ENCODE data around the gene KRT74.

The KRT74 gene

DNA sequence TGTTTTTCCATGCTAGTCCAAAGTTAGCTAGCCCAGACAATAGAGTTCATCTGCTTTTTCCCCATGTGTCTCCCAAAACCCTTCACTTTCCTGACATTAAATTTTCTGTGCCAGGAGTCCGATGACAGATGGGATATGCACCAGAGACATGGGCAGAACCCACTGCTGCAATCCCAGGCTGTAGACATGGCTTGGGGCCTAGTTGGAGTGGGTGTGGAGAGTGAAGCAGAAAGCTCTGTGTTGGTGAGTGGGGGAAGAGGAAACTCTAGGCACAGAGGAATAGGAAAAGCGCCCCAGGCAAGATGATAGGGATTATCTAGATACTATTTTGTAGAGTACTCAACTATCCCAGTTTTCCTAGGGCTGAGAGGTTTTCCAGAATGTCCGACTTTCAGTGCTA lies 4.8 kb upstream of the KRT74 start:
- Mint-ChIP-seq H3K27me3 (peaks cover 45% of the 10 kb centered on the region), H3K4me3 (no peak overlapping the region), H3K4me1 (peaks cover 12% of the 10 kb centered on the region), H3K36me3 (no peaks in the 10 kb centered on the region), H3K27ac (no peak overlapping the region), H3K9me3 (no peaks in the 10 kb centered on the region)
- no peak for DNase-seq
- CTCF ChIA-PET = interaction anchor here (10.5 to 14.2 kb wide), 2 partner anchors 291 to 300 kb away, joined by 162 to 244 read pairs; no protein-coding TSS in a partner anchor

DNA sequence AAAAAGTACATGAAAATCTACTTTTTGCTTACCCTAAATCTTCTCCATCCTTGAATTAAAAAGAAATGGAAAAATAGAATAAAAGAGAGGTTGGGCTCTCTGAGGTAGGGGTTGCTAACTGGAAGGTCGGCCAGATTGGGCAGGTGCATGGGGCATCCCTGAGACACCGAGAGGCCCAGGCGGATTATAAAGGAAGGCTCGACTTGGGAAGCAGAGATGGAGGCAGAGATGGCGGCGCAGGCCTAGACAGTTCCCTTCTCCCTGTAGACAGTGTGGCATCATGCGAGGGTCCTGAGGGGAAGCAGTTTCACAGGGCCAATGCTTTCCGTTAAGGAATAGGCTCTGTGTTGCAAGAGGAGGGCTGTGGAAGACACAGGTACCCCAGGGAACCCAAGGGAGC lies 3.7 kb upstream of the KRT74 start:
- peaks cover 7% of the 10 kb centered on the region for H3K4me1 Mint-ChIP-seq
- no peaks in the 10 kb centered on the region for H3K36me3 Mint-ChIP-seq
- no peaks in the 10 kb centered on the region for H3K9me3 Mint-ChIP-seq
- no peak overlapping the region for H3K4me3 Mint-ChIP-seq
- H3K27ac Mint-ChIP-seq = no peak overlapping the region
- CTCF ChIA-PET = interaction anchor here (14.2 kb wide), 1 partner anchor 292 kb away, joined by 244 read pairs; no protein-coding TSS in a partner anchor
- peaks cover 45% of the 10 kb centered on the region for H3K27me3 Mint-ChIP-seq
- DNase-seq = no peak

DNA sequence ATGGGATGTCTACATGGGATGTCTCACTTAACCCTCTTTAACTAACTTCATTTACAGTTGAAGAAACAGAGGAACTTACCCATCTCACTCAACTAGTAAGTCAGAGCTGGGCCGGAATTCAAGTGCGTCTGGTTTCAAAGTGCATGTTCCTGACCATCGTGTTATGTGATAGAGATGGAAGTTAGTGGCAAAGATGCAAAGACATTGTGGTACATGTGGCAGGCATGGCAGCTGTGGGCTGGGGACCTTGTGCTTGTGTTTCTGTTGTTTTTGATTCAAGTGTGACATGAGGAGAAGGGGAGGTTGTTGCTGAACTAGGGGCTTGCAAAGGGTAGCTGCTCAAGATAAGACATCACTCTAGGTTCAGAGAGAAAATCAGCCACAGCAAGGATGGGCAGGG lies 2.3 kb upstream of the KRT74 start:
- H3K9me3 Mint-ChIP-seq = no peaks in the 10 kb centered on the region
- CTCF ChIA-PET = interaction anchor here (1.0 to 14.2 kb wide), 2 partner anchors 293 to 304 kb away, joined by 5 to 244 read pairs; no protein-coding TSS in a partner anchor
- no peak overlapping the region for H3K4me3 Mint-ChIP-seq
- peaks cover 7% of the 10 kb centered on the region for H3K4me1 Mint-ChIP-seq
- H3K27ac Mint-ChIP-seq = no peak overlapping the region
- no peaks in the 10 kb centered on the region for H3K36me3 Mint-ChIP-seq
- H3K27me3 Mint-ChIP-seq = peaks cover 35% of the 10 kb centered on the region
- no peak for DNase-seq

DNA sequence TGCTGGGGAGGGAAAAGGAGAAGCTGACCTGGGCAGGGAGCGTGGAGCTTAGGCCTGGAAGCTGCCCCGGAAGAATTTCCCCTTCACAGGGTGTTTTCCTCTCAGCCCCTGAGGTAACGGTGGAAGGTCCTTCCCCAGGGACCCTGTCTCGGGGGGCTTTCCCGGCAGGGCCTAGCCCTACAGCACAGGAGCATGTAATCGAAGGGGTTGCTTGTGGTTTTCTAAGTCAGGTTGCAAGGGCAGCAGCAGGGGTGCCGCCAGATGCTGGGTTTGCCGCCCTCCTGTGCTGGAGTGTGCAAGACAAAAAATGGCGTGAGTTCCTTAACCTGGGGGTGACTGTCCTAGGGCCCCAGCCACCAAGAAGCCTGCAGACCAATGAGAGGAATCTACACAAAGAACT lies 1.6 kb upstream of the KRT74 start:
- H3K9me3 Mint-ChIP-seq = no peaks in the 10 kb centered on the region
- DNase-seq = no peak
- CTCF ChIA-PET = interaction anchor here (1.0 to 2.1 kb wide), 2 partner anchors 10 to 305 kb away, joined by 3 to 9 read pairs; no protein-coding TSS in a partner anchor
- H3K36me3 Mint-ChIP-seq = no peaks in the 10 kb centered on the region
- H3K27ac Mint-ChIP-seq = no peak overlapping the region
- no peak overlapping the region for H3K4me3 Mint-ChIP-seq
- peaks cover 2% of the 10 kb centered on the region for H3K4me1 Mint-ChIP-seq
- peaks cover 31% of the 10 kb centered on the region for H3K27me3 Mint-ChIP-seq

DNA sequence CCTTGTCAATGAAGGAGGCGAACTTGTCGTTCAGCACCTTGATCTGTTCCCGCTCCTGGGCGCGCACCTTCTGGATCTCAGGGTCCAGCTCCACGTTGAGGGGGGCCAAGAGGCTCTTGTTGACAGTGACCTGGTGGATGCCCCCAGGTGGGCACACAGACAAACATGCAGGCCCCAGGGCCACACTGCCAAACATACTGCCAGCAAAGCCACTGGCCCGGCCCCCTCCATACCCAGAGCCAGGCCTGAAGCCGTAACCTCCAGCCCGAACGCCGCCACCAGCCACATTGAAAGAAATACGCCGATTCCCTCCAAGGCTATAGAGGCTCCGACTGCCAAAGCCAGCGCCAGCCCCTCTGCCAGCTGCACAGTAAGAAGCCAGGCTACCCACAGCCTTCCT lies 337 bp downstream of the KRT74 start:
- DNase-seq = no peak
- Mint-ChIP-seq H3K27ac (no peak overlapping the region), H3K36me3 (no peaks in the 10 kb centered on the region), H3K4me3 (no peak overlapping the region), H3K27me3 (peaks cover 17% of the 10 kb centered on the region), H3K4me1 (no peaks in the 10 kb centered on the region), H3K9me3 (no peaks in the 10 kb centered on the region)
- CTCF ChIA-PET = interaction anchor here (1.3 to 2.4 kb wide), 6 partner anchors 9 to 312 kb away, joined by 3 to 9 read pairs (median 6); no protein-coding TSS in a partner anchor

GRCh38 chr12:52570511-52570910 lies 3.1 kb downstream of the KRT74 start:
- no peak for DNase-seq
- H3K9me3 Mint-ChIP-seq = no peaks in the 10 kb centered on the region
- H3K36me3 Mint-ChIP-seq = no peaks in the 10 kb centered on the region
- no peak overlapping the region for H3K4me3 Mint-ChIP-seq
- peaks cover 28% of the 10 kb centered on the region for H3K27me3 Mint-ChIP-seq
- CTCF ChIA-PET = interaction anchor here (0.9 kb wide), 1 partner anchor 15 kb away, joined by 3 read pairs; no protein-coding TSS in a partner anchor
- H3K4me1 Mint-ChIP-seq = no peaks in the 10 kb centered on the region
- no peak overlapping the region for H3K27ac Mint-ChIP-seq

- Mint-ChIP-seq H3K4me3 (no peak overlapping the region), H3K27me3 (peaks cover 41% of the 10 kb centered on the region), H3K36me3 (no peaks in the 10 kb centered on the region), H3K9me3 (no peaks in the 10 kb centered on the region), H3K4me1 (no peaks in the 10 kb centered on the region), H3K27ac (no peak overlapping the region)
- CTCF ChIA-PET = interaction anchor here (0.8 kb wide), 1 partner anchor 101 kb away, joined by 3 read pairs; no protein-coding TSS in a partner anchor
- DNase-seq = no peak
Measured at GRCh38 chr12:52568111-52568510, 5.5 kb downstream of the KRT74 start.

DNA sequence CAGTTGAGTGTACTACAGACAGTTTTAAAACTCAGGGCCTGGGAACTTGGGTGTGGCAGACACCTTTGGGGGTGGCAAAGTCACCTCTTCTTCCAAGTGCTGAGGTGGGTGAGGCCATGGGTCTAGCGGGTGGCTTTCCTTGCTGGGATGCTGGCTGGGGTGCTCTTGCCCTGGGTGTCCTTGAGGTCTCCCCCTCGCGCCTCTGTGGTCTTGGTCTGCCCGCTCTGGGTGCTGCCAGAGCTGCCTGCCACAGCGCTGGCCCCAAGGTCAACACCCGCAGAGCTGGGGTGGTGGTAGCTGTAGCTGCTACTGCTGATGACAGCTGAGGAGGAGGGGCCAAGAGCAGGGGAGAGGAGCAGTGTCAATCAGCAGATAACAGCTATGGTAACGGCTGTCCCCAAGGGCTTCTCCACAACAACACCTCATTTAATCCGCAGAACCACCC lies 6.8 kb downstream of the KRT74 start:
- Mint-ChIP-seq H3K36me3 (no peaks in the 10 kb centered on the region), H3K4me3 (no peak overlapping the region), H3K9me3 (no peaks in the 10 kb centered on the region), H3K4me1 (no peaks in the 10 kb centered on the region), H3K27ac (no peak overlapping the region), H3K27me3 (peaks cover 54% of the 10 kb centered on the region)
- DNase-seq = no peak
- CTCF ChIA-PET = interaction anchor here (0.6 to 1.3 kb wide), 2 partner anchors 15 to 310 kb away, joined by 3 to 4 read pairs; no protein-coding TSS in a partner anchor

- no peak for DNase-seq
- CTCF ChIA-PET = interaction anchor here (2.3 kb wide), 1 partner anchor 191 kb away, joined by 5 read pairs; no protein-coding TSS in a partner anchor
- Mint-ChIP-seq H3K36me3 (no peaks in the 10 kb centered on the region), H3K27me3 (peaks cover 69% of the 10 kb centered on the region), H3K9me3 (no peaks in the 10 kb centered on the region), H3K27ac (no peak overlapping the region), H3K4me1 (no peaks in the 10 kb centered on the region), H3K4me3 (no peak overlapping the region)
Measured at GRCh38 chr12:52564582-52564981, 9.1 kb downstream of the KRT74 start.

DNA sequence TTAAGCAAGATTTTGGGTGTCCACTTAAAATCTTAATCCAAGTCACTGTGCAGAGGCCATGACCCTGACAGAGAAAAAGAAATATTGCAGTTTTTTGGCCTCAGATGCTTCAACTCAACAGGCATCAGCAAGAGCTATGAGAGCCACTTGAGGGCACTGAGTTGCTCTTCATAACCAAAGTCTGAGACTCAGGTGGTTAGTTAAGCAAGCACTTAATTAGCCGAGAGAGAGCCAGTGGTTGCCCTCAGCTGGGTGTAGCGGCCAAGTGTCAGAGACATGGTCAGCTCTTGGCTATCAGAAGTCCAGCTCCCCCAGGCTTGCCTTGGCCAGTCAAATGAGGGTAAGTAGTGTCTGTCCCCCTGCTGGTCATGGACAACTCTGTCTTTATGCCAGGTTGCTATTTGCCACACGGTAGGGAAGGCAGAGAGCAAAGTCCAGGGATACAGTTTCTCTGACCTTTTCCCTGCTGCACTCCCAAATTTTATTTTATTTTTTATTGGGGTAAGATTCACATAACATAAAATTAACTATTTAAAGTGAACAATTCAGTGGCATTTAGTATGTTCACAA lies 11.7 kb downstream of the KRT74 start:
- no peak overlapping the region for H3K4me3 Mint-ChIP-seq
- H3K27me3 Mint-ChIP-seq = peaks cover 68% of the 10 kb centered on the region
- DNase-seq = no peak
- peaks cover 3% of the 10 kb centered on the region for H3K4me1 Mint-ChIP-seq
- CTCF ChIA-PET = interaction anchor here (0.9 to 1.7 kb wide), 3 partner anchors 23 to 318 kb away, joined by 3 to 4 read pairs (median 4); no protein-coding TSS in a partner anchor
- no peaks in the 10 kb centered on the region for H3K9me3 Mint-ChIP-seq
- no peaks in the 10 kb centered on the region for H3K36me3 Mint-ChIP-seq
- no peak overlapping the region for H3K27ac Mint-ChIP-seq

DNA sequence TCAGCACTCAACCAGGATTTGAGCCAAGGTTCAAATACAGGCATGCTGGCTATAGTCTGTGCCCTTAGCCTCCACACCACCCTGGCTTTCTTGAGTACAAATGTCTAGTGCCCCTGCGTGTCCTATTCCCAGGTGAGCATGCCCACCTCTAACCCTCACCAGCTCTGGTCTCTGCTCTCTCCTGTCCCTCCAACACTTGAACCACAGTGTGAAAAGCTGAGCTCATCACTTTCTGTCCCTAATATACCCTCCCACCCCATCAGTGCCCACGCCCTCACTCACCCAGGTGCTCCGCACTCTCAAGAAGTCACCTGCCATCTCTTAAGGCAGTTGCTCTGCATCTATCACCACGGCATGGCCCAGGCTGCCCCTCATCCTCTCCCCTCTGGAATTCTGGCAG lies 13.7 kb downstream of the KRT74 start:
- CTCF ChIA-PET = interaction anchor here (1.1 kb wide), 1 partner anchor 320 kb away, joined by 4 read pairs; no protein-coding TSS in a partner anchor
- H3K36me3 Mint-ChIP-seq = no peaks in the 10 kb centered on the region
- H3K4me3 Mint-ChIP-seq = no peak overlapping the region
- peaks cover 61% of the 10 kb centered on the region for H3K27me3 Mint-ChIP-seq
- DNase-seq = no peak
- peaks cover 3% of the 10 kb centered on the region for H3K4me1 Mint-ChIP-seq
- peak overlapping the region; percentile 25 for H3K27ac Mint-ChIP-seq
- no peaks in the 10 kb centered on the region for H3K9me3 Mint-ChIP-seq

DNA sequence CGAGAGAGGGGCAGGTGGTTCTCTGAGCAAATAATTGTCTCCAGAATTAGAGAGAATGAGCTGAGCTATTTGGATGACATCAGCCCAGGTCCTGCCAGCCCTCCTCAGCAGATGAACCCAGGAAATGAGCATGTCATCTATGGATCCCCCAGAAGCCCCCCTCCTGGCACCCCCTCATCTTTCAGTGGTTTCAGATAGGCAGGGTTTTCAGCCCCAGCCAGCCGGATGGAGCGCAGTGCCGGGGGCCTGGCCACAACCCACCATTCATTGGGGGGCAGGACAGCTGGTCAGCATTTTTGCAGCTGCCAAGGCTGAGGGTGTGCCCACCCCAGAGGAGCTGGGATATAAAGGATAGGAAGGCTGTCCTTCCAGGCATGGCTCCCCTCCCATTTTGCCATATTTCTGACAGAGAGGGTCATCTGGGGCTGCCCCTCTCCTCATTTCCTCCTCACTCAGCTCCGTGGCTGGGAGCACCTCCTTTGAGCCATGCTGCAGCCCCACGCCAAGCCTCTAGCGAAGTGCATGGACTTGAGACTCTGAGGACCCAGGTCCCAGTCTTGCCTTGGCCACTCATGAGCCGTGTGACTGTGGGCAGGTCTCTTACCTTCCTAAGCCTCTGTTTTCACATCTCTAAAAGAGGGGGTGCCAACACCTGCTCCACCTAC lies 14.7 kb downstream of the KRT74 start:
- Mint-ChIP-seq H3K4me3 (no peak overlapping the region), H3K4me1 (peaks cover 3% of the 10 kb centered on the region), H3K27me3 (peaks cover 60% of the 10 kb centered on the region), H3K9me3 (no peaks in the 10 kb centered on the region), H3K36me3 (no peaks in the 10 kb centered on the region), H3K27ac (no peak overlapping the region)
- no peak for DNase-seq
- CTCF ChIA-PET = no interaction called here

DNA sequence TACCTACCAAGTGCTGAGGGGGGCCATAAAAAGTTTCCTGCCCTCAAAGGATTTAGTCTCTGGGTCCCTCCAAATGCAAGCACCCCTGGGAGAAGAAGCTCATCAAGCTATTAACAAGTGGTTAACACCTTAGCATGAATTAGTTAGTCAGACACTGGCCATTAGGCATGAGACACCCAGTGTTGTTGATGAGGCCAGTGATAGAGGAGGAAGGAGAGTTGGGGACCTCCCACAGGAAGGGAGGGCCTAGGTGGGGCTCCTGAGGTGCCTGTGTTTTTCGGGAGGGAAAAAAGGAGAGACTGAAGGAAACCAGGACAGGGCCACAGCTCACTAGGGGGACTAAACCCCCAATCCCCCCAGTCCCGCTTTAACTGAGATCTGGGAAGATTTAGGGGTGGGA lies 16.2 kb downstream of the KRT74 start:
- H3K4me3 Mint-ChIP-seq = no peak overlapping the region
- H3K27me3 Mint-ChIP-seq = peaks cover 59% of the 10 kb centered on the region
- H3K4me1 Mint-ChIP-seq = peaks cover 3% of the 10 kb centered on the region
- H3K27ac Mint-ChIP-seq = no peak overlapping the region
- no peaks in the 10 kb centered on the region for H3K9me3 Mint-ChIP-seq
- H3K36me3 Mint-ChIP-seq = no peaks in the 10 kb centered on the region
- CTCF ChIA-PET = interaction anchor here (1.0 kb wide), 1 partner anchor 322 kb away, joined by 3 read pairs; no protein-coding TSS in a partner anchor
- no peak for DNase-seq

DNA sequence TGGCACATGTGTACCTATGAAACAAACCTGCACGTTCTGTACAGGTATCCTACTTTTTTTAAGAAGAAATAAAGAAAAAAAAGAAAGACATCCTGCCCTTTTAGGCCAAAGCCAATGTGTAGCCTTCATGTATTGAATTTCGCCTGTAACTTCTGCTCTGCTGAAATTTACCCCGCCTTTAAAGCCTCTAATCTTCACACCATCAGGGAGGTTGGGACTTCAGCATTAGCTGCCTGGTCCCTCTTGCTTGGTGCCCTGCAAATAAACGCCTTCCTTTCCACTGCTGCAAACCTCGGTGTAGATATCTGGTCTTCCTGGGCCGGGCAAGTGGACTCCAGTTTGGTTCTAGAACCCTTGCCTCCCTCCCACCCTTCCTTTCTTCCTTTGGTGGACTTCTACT lies 18.1 kb downstream of the KRT74 start:
- Mint-ChIP-seq H3K36me3 (no peaks in the 10 kb centered on the region), H3K9me3 (no peaks in the 10 kb centered on the region), H3K27ac (no peak overlapping the region), H3K27me3 (peaks cover 58% of the 10 kb centered on the region), H3K4me1 (peaks cover 3% of the 10 kb centered on the region), H3K4me3 (no peak overlapping the region)
- CTCF ChIA-PET = no interaction called here
- no peak for DNase-seq
